CD4-positive, alpha-beta T cell treated with Interleukin-21 for 1 hour (primary cell): Measurements from ENCODE around the gene TTYH1.
"Not testable (repeated sequence)": the region's sequence is repeated elsewhere in the genome, so short reads cannot be mapped to it uniquely, and the experiment has no call there.

ENCODE experiments used
- DNase-seq: peaks from one replicate; pipeline ENCODE4 v3.0.0-alpha.2; 2020

The TTYH1 gene

GRCh38 chr19:54446349-54446748 lies 31.1 kb downstream of the TTYH1 start:
- DNase-seq, result not testable (repeated sequence)

- DNase-seq, result peak; percentile 53
Measured at GRCh38 chr19:54448040-54448773, 32.9 kb downstream of the TTYH1 start.

- DNase-seq, result peak; percentile 98
Measured at GRCh38 chr19:54448774-54449700, 33.8 kb downstream of the TTYH1 start, which contains the start of gene LENG8. LENG8 (plus strand) TSS chr19:54449199; CDS start chr19:54451345, 2,146 bp downstream.

GRCh38 chr19:54449701-54450069 lies 34.4 kb downstream of the TTYH1 start:
- DNase-seq, result no peak

- DNase-seq, result no peak
Measured at GRCh38 chr19:54451331-54451871, 36.1 kb downstream of the TTYH1 start.

GRCh38 chr19:54451997-54452396 lies 36.7 kb downstream of the TTYH1 start:
- DNase-seq, result no peak

- DNase-seq, result no peak
Measured at GRCh38 chr19:54452626-54453025, 37.4 kb downstream of the TTYH1 start.

GRCh38 chr19:54453921-54454780 lies 38.9 kb downstream of the TTYH1 start:
- DNase-seq, result no peak

- no peak for DNase-seq
Measured at GRCh38 chr19:54454781-54455675, 39.8 kb downstream of the TTYH1 start.

GRCh38 chr19:54455786-54456422 lies 40.6 kb downstream of the TTYH1 start:
- no peak for DNase-seq

GRCh38 chr19:54456423-54457373 lies 41.4 kb downstream of the TTYH1 start:
- no peak for DNase-seq

- DNase-seq, result no peak
Measured at GRCh38 chr19:54457773-54458647, 42.7 kb downstream of the TTYH1 start.

- no peak for DNase-seq
Measured at GRCh38 chr19:54458648-54459281, 43.5 kb downstream of the TTYH1 start.

- no peak for DNase-seq
Measured at GRCh38 chr19:54459282-54460229, 44.3 kb downstream of the TTYH1 start.

GRCh38 chr19:54460230-54461005 lies 45.2 kb downstream of the TTYH1 start:
- DNase-seq, result no peak

GRCh38 chr19:54461210-54461609 lies 45.9 kb downstream of the TTYH1 start:
- no peak for DNase-seq
